ENCODE measurements around the gene GRAMD2A. TPM values are rescaled to one million over a fixed set of nuclear protein-coding genes. Genes with fewer than 3 reads are reported as not detected.
A peak's percentile ranks its signal among the peaks of the same experiment; 100 is the strongest.

GRAMD2A gene
- total and polyA plus RNA-seq, 2 experiments from 2014 or later, result 4.4 to 4.6 TPM

DNA sequence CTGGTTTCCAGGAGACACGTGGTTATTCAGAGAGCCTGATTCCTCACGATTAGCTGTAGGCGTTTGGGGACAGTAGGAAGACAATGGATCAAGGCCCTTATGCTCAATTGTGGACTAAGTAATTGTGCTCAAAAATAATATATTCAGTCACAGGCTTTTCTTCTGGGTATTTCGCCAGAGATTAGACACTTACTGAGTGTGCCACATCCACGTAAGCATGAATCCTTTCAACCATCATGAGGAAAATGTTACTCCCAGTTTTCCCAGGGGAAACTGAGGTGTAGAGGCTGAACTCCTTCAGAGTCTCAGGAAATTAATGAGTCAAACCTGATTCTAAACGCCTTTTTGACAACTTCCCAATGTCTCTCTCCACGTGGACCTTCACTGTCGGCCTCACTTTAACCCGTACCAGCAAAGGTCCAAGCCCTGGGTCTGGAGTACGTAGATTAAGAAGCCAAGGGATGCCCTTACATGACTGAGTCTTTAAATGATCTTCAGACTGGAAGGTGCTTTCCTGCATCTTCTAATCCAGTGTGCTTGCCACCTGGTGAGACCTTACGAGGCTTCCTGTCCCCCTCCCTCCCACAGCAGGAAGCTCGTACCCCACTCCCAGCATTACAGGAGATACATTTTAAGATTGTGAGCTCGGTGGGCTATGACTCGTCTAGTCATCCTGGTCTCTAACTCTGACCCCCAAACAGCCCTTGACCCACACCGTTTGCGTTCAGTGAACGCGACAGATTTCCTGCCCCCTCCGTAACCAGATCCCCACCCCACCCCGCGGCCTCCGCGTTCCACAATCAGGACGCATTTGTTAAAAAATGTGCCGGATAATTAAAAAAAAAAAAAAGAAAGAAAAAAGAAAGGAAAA is 31.7 kb upstream of the GRAMD2A start:
- peaks cover 56% of the 10 kb centered on the region for H3K79me2 ChIP-seq

DNA sequence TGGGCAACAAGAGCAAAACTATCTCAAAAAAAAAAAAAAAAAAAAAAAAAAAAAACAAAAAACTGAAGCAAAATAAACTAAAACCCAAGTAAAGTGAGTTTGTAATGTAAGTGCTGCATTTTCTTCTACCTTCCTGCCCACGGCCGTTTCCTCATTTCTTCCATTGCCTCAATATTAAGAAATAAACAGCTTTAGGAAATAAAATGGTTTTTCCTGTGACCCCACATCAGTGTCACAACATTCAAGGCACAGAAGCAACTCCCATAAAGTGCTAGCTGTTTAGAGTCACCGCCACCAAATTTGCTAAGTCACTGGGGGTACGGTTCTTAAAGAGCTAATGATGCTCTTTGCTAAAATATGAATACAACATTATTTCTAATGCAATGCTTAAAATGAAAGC is 30.1 kb upstream of the GRAMD2A start:
- Histone ChIP-seq H3K4me2 (peak overlapping the region; percentile 86), H3K9me2 (replicated peaks; ENCODE audit: insufficient read depth) (no peaks in the 10 kb centered on the region), H3K79me2 (peaks cover 72% of the 10 kb centered on the region), H3K27me3 (no peaks in the 10 kb centered on the region), H3K4me3 (no peak overlapping the region), H3K36me3 (replicated peaks; ENCODE audit: insufficient read depth, low read depth) (no peaks in the 10 kb centered on the region), H3K27ac (peak overlapping the region; percentile 95), H3K4me1 (ENCODE audit: insufficient read depth) (peaks cover 35% of the 10 kb centered on the region), H4K20me1 (ENCODE audit: insufficient read depth, poor library complexity, severe bottlenecking) (peaks cover 10% of the 10 kb centered on the region), H2AFZ (no peak overlapping the region), H3K9me3 (ENCODE audit: low read depth) (no peaks in the 10 kb centered on the region)
- DNase-seq (ENCODE audit: low spot score), result no peak
- 90% methylated on average over 4 of the region's 4 CpGs for WGBS (ENCODE audit: low lambda C conversion rate, missing lambda C conversion rate)
- TF ChIP-seq EZH2phosphoT487 (IDR thresholded peaks at IDR 0.05; ENCODE audit: low read depth, severe bottlenecking, unreplicated experiment) (no peak), EZH2 (IDR thresholded peaks at IDR 0.05; ENCODE audit: borderline replicate concordance) (no peak), CTCF (IDR thresholded peaks at IDR 0.05; ENCODE audit: poor library complexity) (no peak)

More for the DNA sequence above, 31.7 kb upstream of the GRAMD2A start:
- Histone ChIP-seq H3K36me3 (replicated peaks; ENCODE audit: insufficient read depth, low read depth) (no peaks in the 10 kb centered on the region), H3K4me2 (peak overlapping the region; percentile 86), H3K9me3 (ENCODE audit: low read depth) (no peaks in the 10 kb centered on the region), H3K9me2 (replicated peaks; ENCODE audit: insufficient read depth) (no peaks in the 10 kb centered on the region), H2AFZ (peak overlapping the region; percentile 88), H3K4me1 (ENCODE audit: insufficient read depth) (peaks cover 38% of the 10 kb centered on the region), H4K20me1 (ENCODE audit: insufficient read depth, poor library complexity, severe bottlenecking) (peaks cover 7% of the 10 kb centered on the region), H3K4me3 (peak overlapping the region; percentile 76), H3K27ac (peak overlapping the region; percentile 95), H3K27me3 (no peaks in the 10 kb centered on the region)
- 12% methylated on average over 24 of the region's 25 CpGs for WGBS (ENCODE audit: low lambda C conversion rate, missing lambda C conversion rate)
- peak; percentile 6 for TF ChIP-seq CTCF (IDR thresholded peaks at IDR 0.05; ENCODE audit: poor library complexity)
- TF ChIP-seq EZH2 (IDR thresholded peaks at IDR 0.05; ENCODE audit: borderline replicate concordance), result no peak
- no peak for TF ChIP-seq EZH2phosphoT487 (IDR thresholded peaks at IDR 0.05; ENCODE audit: low read depth, severe bottlenecking, unreplicated experiment)
- DNase-seq (ENCODE audit: low spot score), result no peak

- H3K27me3 ChIP-seq, result no peaks in the 10 kb centered on the region
- DNase-seq (ENCODE audit: low spot score), result peak; percentile 71
- TF ChIP-seq CTCF (IDR thresholded peaks at IDR 0.05; ENCODE audit: poor library complexity) (no peak), EZH2phosphoT487 (IDR thresholded peaks at IDR 0.05; ENCODE audit: low read depth, severe bottlenecking, unreplicated experiment) (no peak), EZH2 (IDR thresholded peaks at IDR 0.05; ENCODE audit: borderline replicate concordance) (no peak)
- H3K79me2 ChIP-seq, result peaks cover 77% of the 10 kb centered on the region
- WGBS (ENCODE audit: low lambda C conversion rate, missing lambda C conversion rate), result 52% methylated on average over 8 of the region's 8 CpGs
- peaks cover 34% of the 10 kb centered on the region for H3K4me1 ChIP-seq (ENCODE audit: insufficient read depth)
- no peak overlapping the region for H3K4me3 ChIP-seq
- H3K9me3 ChIP-seq (ENCODE audit: low read depth), result no peaks in the 10 kb centered on the region
- H3K9me2 ChIP-seq (replicated peaks; ENCODE audit: insufficient read depth), result no peaks in the 10 kb centered on the region
- no peak overlapping the region for H2AFZ ChIP-seq
- H3K4me2 ChIP-seq, result peak overlapping the region; percentile 63
- H4K20me1 ChIP-seq (ENCODE audit: insufficient read depth, poor library complexity, severe bottlenecking), result peaks cover 15% of the 10 kb centered on the region
- H3K27ac ChIP-seq, result peak overlapping the region; percentile 95
- H3K36me3 ChIP-seq (replicated peaks; ENCODE audit: insufficient read depth, low read depth), result no peaks in the 10 kb centered on the region
These were observed 29.6 kb upstream of the GRAMD2A start for GRCh38 chr15:72227192-72227586.
